Islet of Langerhans (tissue), 1 donor: ENCODE data around the gene MAP4K3.
"Not testable (repeated sequence)": the region's sequence is repeated elsewhere in the genome, so short reads cannot be mapped to it uniquely, and the experiment has no call there.

Experiments
- FAIRE-seq: peaks from one replicate; lab custom pipeline; 2011; peaks lifted over from hg19 to GRCh38; lab: Jason Lieb, UNC

Gene MAP4K3

GRCh38 chr2:39408351-39409136 is 28.5 kb downstream of the MAP4K3 start:
- FAIRE-seq: no peak

DNA sequence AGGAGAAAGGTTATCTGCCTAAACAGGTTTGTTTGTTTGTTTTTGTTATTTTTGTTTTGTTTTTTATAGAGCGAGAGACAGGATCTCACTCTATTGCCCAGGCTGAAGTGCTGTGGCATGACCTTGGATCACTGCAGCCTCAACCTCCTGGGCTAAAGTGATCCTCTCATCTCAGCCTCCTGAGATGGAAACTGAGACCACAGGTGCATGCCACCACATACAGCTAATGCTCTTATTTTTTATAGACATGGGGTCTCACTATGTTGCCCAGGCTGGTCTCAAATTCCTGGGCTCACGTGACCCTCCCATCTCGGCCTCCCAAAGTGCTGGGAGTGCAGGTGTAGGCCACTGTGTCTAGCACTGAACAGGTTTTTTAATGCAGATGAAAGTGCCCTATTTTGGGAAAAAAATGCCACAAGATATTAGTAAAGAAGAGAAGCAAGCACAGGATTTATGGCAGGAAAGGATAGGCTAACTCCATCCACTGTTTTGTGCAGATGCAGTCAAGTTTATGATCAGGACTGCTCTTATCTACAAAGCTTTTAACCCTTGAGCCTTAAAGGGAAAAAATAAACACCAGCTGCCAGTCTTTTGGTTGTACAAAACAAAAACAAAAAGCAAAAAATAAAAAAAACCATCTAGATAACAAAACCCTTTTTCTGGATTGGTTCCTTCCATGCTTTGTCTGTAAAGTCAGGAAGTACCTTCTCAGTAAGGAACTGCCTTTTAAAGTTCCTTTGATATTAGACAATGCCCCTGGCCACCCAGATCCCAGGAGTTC is 29.4 kb downstream of the MAP4K3 start:
- no peak for FAIRE-seq

DNA sequence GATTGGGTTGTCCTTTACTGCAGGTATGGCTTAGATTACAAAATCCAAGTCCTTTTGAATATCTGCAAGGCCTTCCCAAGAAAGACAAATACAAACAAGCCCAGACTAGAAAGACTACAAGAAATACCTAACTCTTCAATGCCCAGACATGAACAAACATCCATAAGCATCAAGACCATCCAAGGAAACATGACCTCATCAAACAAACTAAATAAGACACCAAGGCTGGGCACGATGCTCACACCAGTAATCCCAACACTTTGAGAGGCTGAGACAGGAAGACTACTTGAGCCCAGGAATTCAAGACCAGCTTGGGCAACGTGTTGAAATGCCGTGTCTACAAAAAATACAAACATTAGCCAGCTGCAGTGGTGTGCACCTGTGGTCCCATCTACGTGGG is 31.7 kb downstream of the MAP4K3 start:
- no peak for FAIRE-seq

- FAIRE-seq: no peak
These were observed 33.8 kb downstream of the MAP4K3 start for GRCh38 chr2:39403311-39403710.

GRCh38 chr2:39401319-39401718 is 35.8 kb downstream of the MAP4K3 start:
- no peak for FAIRE-seq

- no peak for FAIRE-seq
These were observed 37.5 kb downstream of the MAP4K3 start for GRCh38 chr2:39399570-39399969.

DNA sequence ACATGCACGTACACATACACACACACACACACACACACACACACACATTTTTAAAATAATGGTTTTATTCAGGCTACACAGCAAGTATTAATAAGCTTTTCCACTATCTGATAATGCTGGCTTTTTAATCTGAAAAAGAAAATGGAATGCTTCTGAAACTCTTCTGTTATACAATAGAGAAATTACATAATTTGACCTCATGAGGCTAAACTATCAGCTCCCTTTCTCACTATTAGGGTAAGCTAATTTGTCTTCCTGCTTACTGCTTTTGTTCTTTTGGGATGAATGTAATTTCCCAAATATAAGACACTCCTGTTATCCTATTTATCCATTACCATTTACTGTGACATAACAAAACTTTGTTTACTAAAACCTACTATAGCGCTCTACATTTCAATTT is 41.8 kb downstream of the MAP4K3 start:
- peak; percentile 62 for FAIRE-seq

GRCh38 chr2:39394516-39394961 is 42.5 kb downstream of the MAP4K3 start:
- no peak for FAIRE-seq

DNA sequence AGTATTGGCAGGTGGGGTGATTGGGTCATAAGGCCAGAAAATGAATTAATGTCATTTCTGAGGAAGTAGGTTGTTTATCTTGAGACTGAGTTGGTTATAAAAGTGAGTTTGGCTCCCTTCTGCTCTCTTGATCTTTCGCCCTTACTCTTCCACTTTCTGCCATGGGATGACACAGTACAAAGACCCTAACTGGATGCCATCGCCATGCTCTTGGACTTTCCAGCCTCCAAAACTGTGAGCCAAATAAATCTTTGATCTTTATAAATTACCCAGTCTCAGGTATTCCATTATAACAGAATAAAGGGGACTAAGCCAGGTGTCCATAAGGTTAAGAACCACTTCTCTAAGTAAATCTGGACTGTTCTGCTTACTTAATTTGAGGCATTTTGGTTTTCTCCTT is 44.4 kb downstream of the MAP4K3 start:
- FAIRE-seq: no peak

DNA sequence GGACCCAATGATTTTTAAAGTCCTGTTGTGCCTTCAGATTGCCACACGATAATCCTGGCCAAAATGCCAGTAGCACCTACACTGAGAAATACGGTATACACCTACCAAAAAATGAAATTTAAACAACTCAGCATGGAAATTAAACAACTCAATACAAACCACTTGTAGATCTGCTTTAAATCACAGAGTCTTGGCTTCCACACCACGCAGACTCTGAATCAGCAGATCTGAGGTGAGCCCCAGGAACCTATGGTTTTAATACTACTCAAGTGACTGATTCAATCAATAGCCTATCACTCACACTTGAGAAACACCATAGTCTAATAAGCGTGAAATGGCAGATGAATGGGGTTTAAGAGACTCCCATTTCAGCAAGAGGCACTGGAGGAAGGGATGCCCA is 46.9 kb downstream of the MAP4K3 start:
- no peak for FAIRE-seq

GRCh38 chr2:39386064-39386463 is 51.0 kb downstream of the MAP4K3 start:
- FAIRE-seq: peak; percentile 9

GRCh38 chr2:39385172-39385571 is 51.9 kb downstream of the MAP4K3 start:
- no peak for FAIRE-seq

DNA sequence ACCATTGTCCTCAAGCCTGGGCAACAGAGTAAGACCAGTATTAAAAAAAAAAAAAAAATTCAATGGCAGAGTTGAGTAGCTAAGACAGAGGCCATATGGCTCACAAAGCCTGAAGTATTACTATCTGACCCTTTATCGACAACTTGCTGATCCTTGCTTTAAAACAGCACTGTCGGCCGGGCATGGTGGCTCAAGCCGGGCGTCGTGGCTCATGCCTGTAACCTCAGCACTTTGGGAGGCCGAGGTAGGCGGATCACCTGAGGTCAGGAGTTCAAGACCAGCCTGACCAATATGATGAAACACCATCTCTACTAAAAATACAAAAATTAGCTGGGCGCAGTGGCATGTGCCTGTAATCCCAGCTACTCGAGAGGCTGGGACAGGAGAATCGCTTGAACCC is 53.0 kb downstream of the MAP4K3 start:
- not testable (repeated sequence) for FAIRE-seq

DNA sequence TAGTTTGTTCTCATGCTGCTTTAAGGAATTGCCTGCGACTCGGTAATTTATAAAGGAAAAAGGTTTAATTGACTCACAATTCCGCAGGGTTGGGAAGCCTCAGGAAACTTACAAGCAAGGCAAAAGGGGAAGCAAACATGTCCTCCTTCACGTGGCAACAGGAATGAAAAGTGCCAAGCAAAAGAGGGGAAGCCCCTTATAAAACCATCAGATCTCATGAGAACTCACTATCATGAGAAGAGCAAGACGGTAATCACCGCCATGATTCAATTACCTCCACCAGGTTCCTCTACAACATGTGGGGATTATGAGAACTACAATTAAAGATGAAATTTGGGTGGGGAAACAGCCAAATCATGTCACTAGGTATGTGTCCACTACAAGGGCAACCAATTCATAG is 53.9 kb downstream of the MAP4K3 start:
- FAIRE-seq: no peak

DNA sequence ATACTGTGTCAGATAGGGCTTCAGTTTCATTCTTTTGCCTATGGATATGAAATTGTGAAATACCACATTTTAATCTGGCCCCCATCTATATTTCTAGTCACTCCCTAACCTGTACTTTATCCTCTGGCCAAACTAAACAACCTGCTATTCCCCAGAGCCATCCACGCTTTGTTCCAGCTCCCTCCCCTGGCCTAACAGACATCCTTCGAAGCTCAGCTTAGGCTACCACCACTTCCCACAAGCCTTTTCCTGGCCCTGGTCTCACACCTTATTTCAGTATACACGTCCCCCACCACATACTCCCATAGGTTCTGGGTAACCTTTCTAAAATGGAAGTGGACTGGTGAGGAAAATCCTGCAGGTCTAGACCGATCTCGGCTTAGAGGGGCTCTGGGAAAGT is 55.4 kb downstream of the MAP4K3 start:
- no peak for FAIRE-seq

GRCh38 chr2:39380525-39381150 is 56.4 kb downstream of the MAP4K3 start:
- FAIRE-seq: no peak

- peak; percentile 98 for FAIRE-seq
These were observed 57.2 kb downstream of the MAP4K3 start for GRCh38 chr2:39379643-39380524.

- peak; percentile 36 for FAIRE-seq
These were observed 58.1 kb downstream of the MAP4K3 start for GRCh38 chr2:39378968-39379367.

- FAIRE-seq: no peak
These were observed 59.7 kb downstream of the MAP4K3 start for GRCh38 chr2:39377226-39377939.

GRCh38 chr2:39375917-39376316 is 61.2 kb downstream of the MAP4K3 start:
- no peak for FAIRE-seq

DNA sequence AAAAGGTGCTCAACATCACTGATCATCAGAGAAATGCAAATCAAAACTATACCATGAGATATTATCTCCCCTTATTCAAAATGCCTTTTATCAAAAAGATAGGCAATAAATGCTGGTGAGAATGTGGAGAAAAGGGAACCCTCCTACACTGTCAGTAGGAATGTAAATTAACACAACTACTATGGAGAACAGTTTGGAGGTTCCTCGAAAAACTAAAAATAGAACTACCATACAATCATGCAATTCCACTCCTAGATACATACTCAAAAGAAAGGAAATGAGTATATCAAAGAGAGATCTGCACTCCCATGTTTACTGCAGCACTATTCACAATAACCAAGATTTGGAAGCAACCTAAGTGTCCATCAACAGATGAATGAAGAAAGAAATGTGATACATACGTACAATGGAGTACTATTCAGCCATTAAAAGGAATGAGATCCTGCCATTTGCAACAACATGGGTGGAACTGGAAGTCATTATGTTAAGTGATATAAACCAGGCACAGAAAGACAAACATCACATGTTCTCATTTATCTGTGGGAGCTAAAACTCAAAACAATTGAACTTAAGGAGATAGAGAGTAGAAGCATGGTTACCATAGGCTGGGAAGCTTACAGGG is 63.8 kb downstream of the MAP4K3 start:
- no peak for FAIRE-seq
